ENCODE measurements around the gene AGAP1.

DNA sequence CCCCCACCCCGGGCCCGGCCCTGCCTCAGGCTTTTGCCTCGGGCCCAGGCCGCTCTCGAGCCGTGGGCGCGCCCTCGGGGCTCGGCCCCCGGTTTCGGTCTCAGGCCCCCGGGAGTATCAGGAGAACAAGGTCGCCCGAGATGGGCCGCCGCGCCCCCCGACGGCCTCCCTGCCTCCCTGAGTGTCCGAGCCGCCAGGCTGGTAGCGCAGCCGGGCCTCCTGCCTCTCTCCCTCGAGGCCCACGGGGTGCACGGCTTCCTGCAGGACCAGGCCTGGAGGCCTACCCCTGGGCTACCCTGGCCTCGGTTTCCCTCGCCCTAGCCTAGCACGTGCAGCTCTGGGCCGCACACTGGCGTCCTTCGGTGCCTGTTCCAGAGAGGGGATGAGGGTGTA, 665.9 kb downstream of the AGAP1 start:
- TF ChIP-seq, protein P1, sequence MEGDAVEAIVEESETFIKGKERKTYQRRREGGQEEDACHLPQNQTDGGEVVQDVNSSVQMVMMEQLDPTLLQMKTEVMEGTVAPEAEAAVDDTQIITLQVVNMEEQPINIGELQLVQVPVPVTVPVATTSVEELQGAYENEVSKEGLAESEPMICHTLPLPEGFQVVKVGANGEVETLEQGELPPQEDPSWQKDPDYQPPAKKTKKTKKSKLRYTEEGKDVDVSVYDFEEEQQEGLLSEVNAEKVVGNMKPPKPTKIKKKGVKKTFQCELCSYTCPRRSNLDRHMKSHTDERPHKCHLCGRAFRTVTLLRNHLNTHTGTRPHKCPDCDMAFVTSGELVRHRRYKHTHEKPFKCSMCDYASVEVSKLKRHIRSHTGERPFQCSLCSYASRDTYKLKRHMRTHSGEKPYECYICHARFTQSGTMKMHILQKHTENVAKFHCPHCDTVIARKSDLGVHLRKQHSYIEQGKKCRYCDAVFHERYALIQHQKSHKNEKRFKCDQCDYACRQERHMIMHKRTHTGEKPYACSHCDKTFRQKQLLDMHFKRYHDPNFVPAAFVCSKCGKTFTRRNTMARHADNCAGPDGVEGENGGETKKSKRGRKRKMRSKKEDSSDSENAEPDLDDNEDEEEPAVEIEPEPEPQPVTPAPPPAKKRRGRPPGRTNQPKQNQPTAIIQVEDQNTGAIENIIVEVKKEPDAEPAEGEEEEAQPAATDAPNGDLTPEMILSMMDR (IDR thresholded peaks at IDR 0.05), result no peak
- TF ChIP-seq POLR2A (IDR thresholded peaks at IDR 0.05), result no peak
